B cell (primary cell): Measurements from ENCODE around the gene ITGA5. TPM values are rescaled to one million over a fixed set of nuclear protein-coding genes. Genes with fewer than 3 reads are reported as not detected.

Experiments used
- ATAC-seq: fragments of 200-7000 bp; cut with Tn5 transposase; one replicate; pipeline ENCODE4 v1.10.0; 2021; ENCODE audit warnings: low read depth, mild to moderate bottlenecking, moderate number of reproducible peaks, moderate library complexity
- CTCF ChIA-PET: fragments of 350-600 bp; sonication (Branson Sonifier 250); formaldehyde crosslinking; loops from one replicate; lab custom pipeline; 2021; ENCODE audit warnings: antibody characterized with exemption, inconsistent platforms; lab: Charles Lee
- POLR2A ChIA-PET: fragments of 350-600 bp; sonication (Branson Sonifier 250); formaldehyde crosslinking; loops from one replicate; lab custom pipeline; 2021; ENCODE audit warnings: antibody characterized with exemption; lab: Charles Lee
- DNase-seq: peaks from one replicate; pipeline ENCODE4 v3.0.0; 2013
- H2AFZ ChIP-seq: 2 replicates; pipeline ENCODE4 v1.6.1; 2012; ENCODE audit warnings: mild to moderate bottlenecking, low read depth, low read length; ENCODE audit not compliant: insufficient read depth, poor library complexity, severe bottlenecking
- H3K27ac ChIP-seq, 2 donors: 1 replicate in 1 of 2; 2 replicates in 1 of 2; pipeline ENCODE4 v1.5.1; 2012 to 2013; ENCODE audit warnings: low read length in 2 of 2, mild to moderate bottlenecking in 2 of 2, moderate library complexity in 1 of 2
- H3K27me3 ChIP-seq, 4 experiments: fragments of 200-600 bp in 1 of 4; sonication (generic) in 1 of 4; replicated peaks in 1 of 4; 1 replicate in 2 of 4; 2 replicates in 2 of 4; pipeline versions ENCODE4 v1.6.1 to v1.7.0; 2013 to 2016; ENCODE audit warnings: low read length in 3 of 4, mild to moderate bottlenecking in 2 of 4, mixed read lengths in 1 of 4, moderate library complexity in 1 of 4; ENCODE audit not compliant: insufficient read depth in 4 of 4, control insufficient read depth in 3 of 4; ENCODE audit errors: control extremely low read depth in 1 of 4
- H3K36me3 ChIP-seq, 2 experiments: replicated peaks in 1 of 2; 1 replicate in 1 of 2; 2 replicates in 1 of 2; pipeline versions ENCODE4 v1.6.1 to v1.7.1; 2013; ENCODE audit warnings: low read length in 1 of 2; ENCODE audit not compliant: insufficient read depth in 2 of 2, control insufficient read depth in 1 of 2; ENCODE audit errors: control extremely low read depth in 1 of 2, extremely low read depth in 1 of 2
- H3K4me1 ChIP-seq, 2 donors: fragments of 200-600 bp in 1 of 2; sonication (generic) in 1 of 2; 1 replicate in 1 of 2; 2 replicates in 1 of 2; pipeline versions ENCODE4 v1.5.1 to v1.6.1; 2013 to 2017; ENCODE audit warnings: low read length in 2 of 2; ENCODE audit not compliant: control insufficient read depth in 2 of 2, insufficient read depth in 2 of 2
- H3K4me2 ChIP-seq: replicated peaks from 2 replicates; pipeline ENCODE3; 2012; ENCODE audit warnings: mild to moderate bottlenecking, low read depth, low read length; ENCODE audit not compliant: poor library complexity, severe bottlenecking
- H3K4me3 ChIP-seq, 5 experiments: fragments of 200-600 bp in 1 of 5; sonication (generic) in 1 of 5; 1 replicate in 3 of 5; 2 replicates in 2 of 5; pipeline versions ENCODE4 v1.5.1 to v1.7.0; 2011 to 2016; ENCODE audit warnings: low read length in 4 of 5, mild to moderate bottlenecking in 4 of 5, low read depth in 2 of 5, control low read depth in 1 of 5, moderate library complexity in 1 of 5; ENCODE audit not compliant: insufficient read depth in 1 of 5; ENCODE audit errors: control extremely low read depth in 1 of 5, extremely low read depth in 1 of 5
- H3K79me2 ChIP-seq: fragments of 200-600 bp; sonication (generic); one replicate; pipeline ENCODE4 v1.6.0; 2016; ENCODE audit warnings: low read length; ENCODE audit not compliant: control insufficient read depth, insufficient read depth
- H3K9ac ChIP-seq: fragments of 200-600 bp; sonication (generic); 2 replicates; pipeline ENCODE4 v1.6.1; 2017; ENCODE audit warnings: mild to moderate bottlenecking, low read length, moderate library complexity
- H3K9me3 ChIP-seq, 3 donors: one replicate each; pipeline versions ENCODE4 v1.6.1 to v1.7.1; 2013; ENCODE audit warnings: low read length in 2 of 3; ENCODE audit not compliant: control insufficient read depth in 2 of 3, insufficient read depth in 1 of 3; ENCODE audit errors: control extremely low read depth in 1 of 3
- H4K20me1 ChIP-seq: 2 replicates; pipeline ENCODE4 v1.6.0; 2012; ENCODE audit warnings: mild to moderate bottlenecking, low read length; ENCODE audit not compliant: insufficient read depth, control insufficient read depth, poor library complexity, severe bottlenecking
- H3K27ac Mint-ChIP-seq: one replicate; pipeline ENCODE4 v1.8.0; 2021; ENCODE audit warnings: mixed read lengths
- H3K27me3 Mint-ChIP-seq: one replicate; pipeline ENCODE4 v1.8.0; 2021; ENCODE audit warnings: mixed read lengths
- H3K4me1 Mint-ChIP-seq: one replicate; pipeline ENCODE4 v1.8.0; 2021; ENCODE audit warnings: mixed read lengths
- H3K4me3 Mint-ChIP-seq: one replicate; pipeline ENCODE4 v1.8.0; 2021; ENCODE audit warnings: mixed read lengths
- H3K9me3 Mint-ChIP-seq: one replicate; pipeline ENCODE4 v1.8.0; 2022; ENCODE audit warnings: mixed read lengths; ENCODE audit not compliant: insufficient read depth
- EZH2 ChIP-seq: IDR thresholded peaks from 2 replicates; pipeline ENCODE4 v1.6.1; 2012; ENCODE audit warnings: borderline replicate concordance, low read depth, mild to moderate bottlenecking, moderate library complexity, low read length; ENCODE audit not compliant: insufficient read depth, poor library complexity, severe bottlenecking
- WGBS: methylation state at CpG from one replicate; pipeline ENCODE4 v1.1.5; 2013; ENCODE audit warnings: missing lambda C conversion rate; ENCODE audit not compliant: insufficient coverage; 5-methylcytosine and 5-hydroxymethylcytosine counted together
- intact Hi-C: fragments of 100-400 bp; cut with micrococcal nuclease; formaldehyde crosslinking; loops from one replicate; pipeline ENCODE4 v1.10.0; 2022
- polyA plus RNA-seq: library from polyadenylated mRNA; depleted of rRNA; stranded (reverse); fragments of >200 nt; gene quantifications from 2 replicates; pipeline ENCODE4 v1.2.3, GENCODE V29; 2012
- total RNA-seq, 2 donors: library from RNA; stranded (reverse); fragments of 120-200 nt in 1 of 2; gene quantifications; 1 replicate in 1 of 2; 2 replicates in 1 of 2; pipeline versions ENCODE4 v1.2.3 to v1.2.4, GENCODE V29; 2013 to 2022
- TF ChIP-seq, protein P1 (sequence below): fragments of 200-600 bp; IDR thresholded peaks from one replicate; pipeline ENCODE4 v1.8.0; 2022; ENCODE audit warnings: antibody characterized with exemption, mild to moderate bottlenecking

The ITGA5 gene
- total and polyA plus RNA-seq, 2 donors (not counting 1 experiment from before 2014, with no cell fraction given) = 3.6 to 6.1 TPM

DNA sequence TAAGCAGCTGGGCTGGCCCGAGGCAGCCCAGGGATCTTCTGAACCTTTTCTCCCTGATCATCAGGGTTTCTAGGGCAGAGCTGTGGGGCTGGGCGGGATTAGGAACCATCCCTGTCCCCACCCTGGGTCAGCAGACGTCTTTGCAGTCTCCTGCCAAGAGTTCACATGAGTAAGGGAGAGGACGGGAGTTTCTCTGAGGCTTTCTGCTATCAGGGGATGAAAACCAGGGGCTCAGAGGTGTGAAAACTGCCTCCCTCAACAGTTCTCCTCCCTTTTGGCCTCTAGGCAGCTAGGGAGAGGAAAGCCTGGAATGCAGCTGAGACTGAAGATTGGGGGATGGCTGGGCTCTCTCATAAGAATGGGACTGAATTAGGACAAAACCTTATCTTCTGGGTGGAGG is 42.5 kb downstream of the ITGA5 start:
- Histone ChIP-seq H3K27ac (no peak overlapping the region), H2AFZ (no peak overlapping the region), H3K27me3 (no peaks in the 10 kb centered on the region), H3K4me1 (peaks cover 8 to 25% of the 10 kb centered on the region in 2 donors), H3K4me2 (no peak overlapping the region), H3K9ac (no peak overlapping the region), H3K79me2 (peaks cover 33% of the 10 kb centered on the region), H3K4me3 (no peak overlapping the region), H3K36me3 (peaks cover 0 to 42% of the 10 kb centered on the region in 2 experiments), H4K20me1 (peaks cover 8% of the 10 kb centered on the region), H3K9me3 (no peaks in the 10 kb centered on the region)
- ChIA-PET CTCF (interaction anchor here (0.6 to 0.9 kb wide), 3 partner anchors 23 to 956 kb away, joined by 3 to 4 read pairs (median 3); no protein-coding TSS in a partner anchor), POLR2A (no interaction called here)
- H3K9me3 Mint-ChIP-seq = no peaks in the 10 kb centered on the region
- no peaks in the 10 kb centered on the region for H3K27me3 Mint-ChIP-seq
- DNase-seq = no peak
- ATAC-seq = no peak
- intact Hi-C loops = no loop called here
- WGBS = 87% methylated on average over 3 of the region's 4 CpGs
- peaks cover 19% of the 10 kb centered on the region for H3K4me1 Mint-ChIP-seq
- TF ChIP-seq EZH2 = no peak
- no peak overlapping the region for H3K27ac Mint-ChIP-seq
- no peak overlapping the region for H3K4me3 Mint-ChIP-seq

DNA sequence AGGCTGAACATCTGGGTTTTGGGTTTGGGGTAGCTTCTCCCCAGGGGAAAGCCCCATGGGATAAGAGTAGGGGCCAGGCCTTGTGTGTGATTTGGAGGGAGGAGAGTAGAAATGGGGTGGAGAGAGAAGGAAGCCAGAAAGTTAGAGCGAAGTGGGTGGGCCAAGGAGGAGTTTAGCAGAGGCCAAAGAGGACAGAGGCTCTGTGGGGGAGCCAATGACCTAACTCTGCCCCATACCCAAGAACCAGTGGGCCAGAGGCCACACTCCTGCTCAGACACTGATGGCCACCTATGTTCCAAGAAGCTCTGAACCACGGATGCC is 43.8 kb downstream of the ITGA5 start:
- H3K9me3 Mint-ChIP-seq = no peaks in the 10 kb centered on the region
- H3K27me3 Mint-ChIP-seq = no peaks in the 10 kb centered on the region
- Histone ChIP-seq H3K4me3 (no peak overlapping the region), H3K27me3 (no peaks in the 10 kb centered on the region), H3K4me2 (no peak overlapping the region), H3K9me3 (no peaks in the 10 kb centered on the region), H3K9ac (no peak overlapping the region), H3K79me2 (peaks cover 26% of the 10 kb centered on the region), H4K20me1 (peaks cover 8% of the 10 kb centered on the region), H3K27ac (no peak overlapping the region), H3K4me1 (peaks cover 8 to 16% of the 10 kb centered on the region in 2 donors), H2AFZ (no peak overlapping the region), H3K36me3 (peaks cover 0 to 35% of the 10 kb centered on the region in 2 experiments)
- intact Hi-C loops = no loop called here
- no peak overlapping the region for H3K27ac Mint-ChIP-seq
- no peak overlapping the region for H3K4me3 Mint-ChIP-seq
- 21% methylated on average over 2 of the region's 2 CpGs for WGBS
- H3K4me1 Mint-ChIP-seq = peaks cover 15% of the 10 kb centered on the region
- ChIA-PET CTCF (interaction anchor here (0.6 to 1.8 kb wide), 3 partner anchors 18 to 81 kb away, joined by 3 to 6 read pairs (median 4); no protein-coding TSS in a partner anchor), POLR2A (no interaction called here)
- no peak for DNase-seq
- ATAC-seq = no peak
- TF ChIP-seq, protein P1, sequence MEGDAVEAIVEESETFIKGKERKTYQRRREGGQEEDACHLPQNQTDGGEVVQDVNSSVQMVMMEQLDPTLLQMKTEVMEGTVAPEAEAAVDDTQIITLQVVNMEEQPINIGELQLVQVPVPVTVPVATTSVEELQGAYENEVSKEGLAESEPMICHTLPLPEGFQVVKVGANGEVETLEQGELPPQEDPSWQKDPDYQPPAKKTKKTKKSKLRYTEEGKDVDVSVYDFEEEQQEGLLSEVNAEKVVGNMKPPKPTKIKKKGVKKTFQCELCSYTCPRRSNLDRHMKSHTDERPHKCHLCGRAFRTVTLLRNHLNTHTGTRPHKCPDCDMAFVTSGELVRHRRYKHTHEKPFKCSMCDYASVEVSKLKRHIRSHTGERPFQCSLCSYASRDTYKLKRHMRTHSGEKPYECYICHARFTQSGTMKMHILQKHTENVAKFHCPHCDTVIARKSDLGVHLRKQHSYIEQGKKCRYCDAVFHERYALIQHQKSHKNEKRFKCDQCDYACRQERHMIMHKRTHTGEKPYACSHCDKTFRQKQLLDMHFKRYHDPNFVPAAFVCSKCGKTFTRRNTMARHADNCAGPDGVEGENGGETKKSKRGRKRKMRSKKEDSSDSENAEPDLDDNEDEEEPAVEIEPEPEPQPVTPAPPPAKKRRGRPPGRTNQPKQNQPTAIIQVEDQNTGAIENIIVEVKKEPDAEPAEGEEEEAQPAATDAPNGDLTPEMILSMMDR = no peak
